Measurements from ENCODE around the gene ATP5F1E.

Gene ATP5F1E

GRCh38 chr20:59032023-59032712, at the start of gene ATP5F1E:
ATP5F1E (minus strand) TSS chr20:59032335; CDS start chr20:59032251, 84 bp downstream.
- DNase-seq (ENCODE audit: low spot score), result peak; percentile 97

DNA sequence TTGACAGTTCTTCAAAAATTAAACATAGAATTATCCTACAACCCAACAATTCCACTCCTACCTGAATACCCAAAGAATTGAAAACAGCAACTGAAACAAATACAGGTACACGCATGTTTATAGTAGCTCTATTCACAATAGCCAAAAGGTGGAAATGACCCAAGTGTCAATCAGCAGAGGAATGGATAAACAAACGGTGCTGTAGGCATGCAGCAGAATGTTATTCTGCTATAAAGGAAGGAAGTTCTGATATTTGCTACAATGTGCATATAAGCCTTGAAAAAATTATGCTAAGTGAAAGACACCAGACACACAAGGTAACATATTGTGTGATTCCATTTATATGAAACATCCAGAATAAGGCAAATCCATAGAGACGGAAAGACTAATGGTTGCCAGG, 48.9 kb upstream of the ATP5F1E start:
- DNase-seq (ENCODE audit: low spot score), result no peak

- no peak for DNase-seq (ENCODE audit: low spot score)
These were observed 46.1 kb upstream of the ATP5F1E start for GRCh38 chr20:59078231-59078630.

DNA sequence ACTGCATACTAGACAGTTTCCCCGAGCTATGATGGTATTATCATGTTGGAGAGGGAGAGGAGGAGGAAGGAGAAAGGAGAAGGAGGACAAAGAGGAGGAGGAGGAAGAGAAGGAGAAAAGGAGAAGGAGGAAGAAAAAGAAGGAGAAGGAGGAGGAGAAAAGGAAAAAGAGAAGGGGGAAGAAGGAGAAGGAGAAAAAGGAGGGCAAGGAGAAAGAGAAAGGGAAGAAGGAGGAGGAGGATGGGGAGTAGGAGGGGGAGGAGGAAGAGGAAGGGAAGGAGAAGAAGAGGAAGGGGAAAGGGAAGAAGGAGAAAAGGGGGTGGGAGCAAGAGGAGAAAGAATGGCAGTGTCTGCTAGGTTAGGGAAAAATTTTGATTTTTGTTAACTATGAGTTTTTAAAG, 45.6 kb upstream of the ATP5F1E start:
- no peak for DNase-seq (ENCODE audit: low spot score)

- DNase-seq (ENCODE audit: low spot score), result no peak
These were observed 43.9 kb upstream of the ATP5F1E start for GRCh38 chr20:59075934-59076508.

DNA sequence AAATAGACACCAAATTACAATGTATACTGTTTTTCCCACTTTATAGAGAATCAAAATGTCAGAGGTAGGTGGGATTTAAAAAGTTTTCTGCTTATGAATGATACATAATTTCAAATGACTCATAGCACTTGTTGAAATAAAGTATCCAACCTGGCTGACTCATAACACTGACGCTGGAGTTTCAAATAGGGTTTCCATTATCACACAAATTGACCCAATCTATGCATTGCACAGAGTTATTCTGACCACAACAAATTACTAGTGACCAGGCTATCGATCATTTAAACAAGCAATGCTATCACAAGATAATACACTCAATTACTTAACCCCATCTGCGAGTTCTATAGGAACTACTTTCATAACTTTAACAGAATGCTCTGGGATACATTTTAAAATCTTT, 42.3 kb upstream of the ATP5F1E start:
- DNase-seq (ENCODE audit: low spot score), result no peak

DNA sequence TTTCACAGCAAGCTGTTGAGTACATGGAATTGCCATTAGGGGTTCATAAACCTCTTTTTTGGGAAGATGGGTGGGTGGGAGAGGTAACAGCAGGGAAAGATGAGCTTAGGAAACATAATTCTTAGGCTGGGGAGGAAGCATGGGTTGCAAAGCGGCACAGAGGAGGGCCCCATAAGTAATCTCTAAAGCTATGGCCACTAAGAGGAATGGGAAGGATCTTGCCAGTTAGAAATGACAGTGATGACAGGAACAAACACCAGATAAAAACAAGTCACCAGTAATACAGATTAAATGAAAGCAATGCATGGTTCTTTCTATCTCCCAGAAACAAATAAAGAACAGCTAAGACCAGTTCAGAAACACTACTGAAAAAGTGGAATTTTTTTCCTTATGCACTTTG, 41.4 kb upstream of the ATP5F1E start:
- DNase-seq (ENCODE audit: low spot score), result no peak

DNA sequence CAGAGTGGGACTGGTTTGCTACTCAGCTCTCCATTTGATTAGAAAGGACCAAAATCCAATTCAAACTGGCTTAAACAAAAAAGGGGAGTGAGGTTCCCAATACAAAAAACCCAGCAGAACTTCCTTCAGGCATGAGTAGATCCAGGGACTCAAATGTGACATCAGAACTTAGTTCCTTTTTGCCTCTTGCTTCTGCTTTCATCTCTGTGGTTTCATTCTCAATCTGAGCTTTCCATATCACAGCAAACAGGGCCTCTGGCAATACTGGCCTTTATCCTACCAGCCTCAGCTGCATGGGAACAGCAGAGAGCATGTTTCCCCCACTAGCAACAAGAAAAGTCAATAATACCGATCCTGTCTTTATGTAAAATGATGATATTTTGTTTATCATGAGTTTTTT, 39.1 kb upstream of the ATP5F1E start:
- DNase-seq (ENCODE audit: low spot score), result no peak

DNA sequence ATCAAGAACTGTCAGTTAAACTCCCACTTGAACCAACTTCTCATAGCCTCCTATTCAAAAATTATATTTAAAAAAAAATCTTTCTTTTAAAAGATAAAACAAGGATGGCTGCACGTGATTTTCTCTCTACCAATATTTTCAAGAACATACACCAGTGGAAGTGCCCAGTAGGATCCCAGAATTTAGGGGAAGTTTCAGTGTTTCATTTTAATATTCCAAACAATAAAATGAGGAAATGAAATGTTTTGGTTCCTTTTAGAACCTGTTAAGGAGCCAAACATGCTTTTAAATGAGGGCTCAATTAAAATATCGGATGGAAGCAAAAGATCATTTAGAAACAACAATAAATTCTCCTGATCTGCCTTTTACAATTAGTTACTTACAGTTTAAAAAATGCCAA, 36.9 kb upstream of the ATP5F1E start:
- DNase-seq (ENCODE audit: low spot score), result no peak

- no peak for DNase-seq (ENCODE audit: low spot score)
These were observed 36.4 kb upstream of the ATP5F1E start for GRCh38 chr20:59068534-59068933.

- no peak for DNase-seq (ENCODE audit: low spot score)
These were observed 32.1 kb upstream of the ATP5F1E start for GRCh38 chr20:59064214-59064722.

- DNase-seq (ENCODE audit: low spot score), result peak; percentile 24
These were observed 31.5 kb upstream of the ATP5F1E start for GRCh38 chr20:59063358-59064213.

DNA sequence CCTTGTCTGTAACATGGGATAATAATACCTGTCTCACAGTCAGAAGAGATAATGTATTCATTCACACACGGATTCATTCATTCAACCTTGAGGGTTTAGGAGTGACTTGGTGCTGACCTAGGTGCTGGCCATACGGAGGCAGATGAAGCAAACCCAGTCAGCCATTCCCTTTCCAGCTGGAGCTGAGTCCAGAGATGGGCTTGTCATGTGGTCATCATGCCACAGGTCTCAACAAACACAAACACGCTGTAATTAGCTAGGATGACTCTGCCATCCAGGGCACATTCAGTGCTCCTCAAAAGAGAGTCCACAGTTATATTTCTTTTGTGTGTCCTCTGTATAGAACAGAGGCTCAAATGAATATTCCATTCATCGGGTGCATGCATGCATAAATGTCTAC, 29.9 kb upstream of the ATP5F1E start:
- DNase-seq (ENCODE audit: low spot score), result no peak

DNA sequence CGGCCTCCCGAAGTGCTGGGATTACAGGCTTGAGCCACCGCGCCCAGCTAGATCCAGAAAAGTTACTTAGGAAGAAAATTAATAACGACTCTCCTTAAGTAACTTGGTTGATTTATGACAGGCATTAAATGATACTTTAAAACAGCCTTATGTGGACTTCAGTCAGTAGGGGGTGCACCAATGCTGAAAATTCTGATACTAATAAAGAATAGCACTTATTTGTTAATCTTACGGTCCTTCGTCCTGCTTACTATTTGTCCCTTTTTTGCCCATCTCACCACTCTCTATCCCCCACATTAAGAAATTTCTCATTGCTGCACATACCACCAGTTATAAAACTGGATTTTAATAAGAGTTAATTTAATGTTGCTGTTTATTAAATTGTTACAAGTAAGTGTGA, 23.2 kb upstream of the ATP5F1E start:
- DNase-seq (ENCODE audit: low spot score), result no peak

DNA sequence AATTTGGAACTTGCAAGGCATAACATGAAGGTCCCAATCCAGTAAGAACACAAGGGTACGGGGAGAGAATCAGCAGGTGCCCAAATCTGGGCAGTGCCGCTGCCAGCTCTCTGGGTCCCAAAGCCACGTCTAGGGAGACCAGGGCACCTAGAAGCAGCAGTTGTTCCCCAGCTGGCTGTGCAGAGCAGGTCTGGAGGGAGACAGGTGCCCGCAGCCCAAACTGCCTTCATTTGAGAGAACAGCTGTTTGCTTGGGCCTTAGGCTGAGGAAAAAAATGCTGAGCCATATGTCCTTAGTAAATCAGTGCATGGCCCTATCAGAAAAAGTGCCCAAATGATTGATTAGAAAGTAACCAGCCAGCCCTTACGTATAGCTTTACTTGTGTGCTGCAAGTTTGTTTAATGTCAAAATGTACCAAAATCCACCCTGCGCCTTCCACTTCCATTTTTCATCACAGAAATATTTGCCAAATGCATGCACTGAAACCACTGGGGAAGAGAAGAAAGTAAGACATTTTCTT, 19.6 kb upstream of the ATP5F1E start:
- DNase-seq (ENCODE audit: low spot score), result no peak

- DNase-seq (ENCODE audit: low spot score), result no peak
These were observed 18.3 kb upstream of the ATP5F1E start for GRCh38 chr20:59050437-59050836.

- DNase-seq (ENCODE audit: low spot score), result no peak
These were observed 16.5 kb upstream of the ATP5F1E start for GRCh38 chr20:59048681-59049030.

DNA sequence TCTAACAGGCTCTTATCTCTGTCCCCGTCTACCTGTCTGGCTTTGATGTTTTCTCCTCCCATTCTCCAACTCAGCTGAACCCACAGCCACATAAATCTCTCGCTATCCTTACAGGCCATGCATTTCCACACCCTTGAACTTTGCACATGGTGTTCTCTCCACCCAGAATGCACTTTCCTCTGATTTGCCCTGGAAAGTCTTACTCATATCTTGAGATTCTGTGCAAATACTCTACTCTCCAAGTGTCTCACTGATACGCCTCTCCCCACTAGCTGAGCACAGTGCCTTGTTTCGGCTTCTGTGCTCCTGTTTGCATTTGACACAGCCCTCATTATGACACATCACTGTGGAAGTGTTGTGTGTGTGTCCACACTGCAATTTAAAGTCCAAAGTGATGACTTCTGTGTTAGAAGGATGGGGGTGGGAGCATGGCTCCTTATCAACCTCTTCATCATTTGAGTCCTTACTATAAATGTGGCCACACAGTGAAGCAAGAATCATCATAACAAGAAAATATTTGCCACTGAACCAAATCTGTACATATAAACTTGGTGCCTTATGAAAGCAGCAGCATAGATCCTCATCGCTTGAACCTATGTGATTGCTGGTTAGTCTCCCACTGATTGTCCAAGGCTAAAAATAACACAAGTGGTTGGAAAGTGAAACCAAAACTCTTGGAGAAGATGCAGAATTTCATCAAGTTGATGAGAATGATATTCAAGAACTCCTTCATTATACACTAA, 16.0 kb upstream of the ATP5F1E start:
- DNase-seq (ENCODE audit: low spot score), result peak; percentile 85

GRCh38 chr20:59046862-59047261, 14.7 kb upstream of the ATP5F1E start:
- DNase-seq (ENCODE audit: low spot score), result no peak

DNA sequence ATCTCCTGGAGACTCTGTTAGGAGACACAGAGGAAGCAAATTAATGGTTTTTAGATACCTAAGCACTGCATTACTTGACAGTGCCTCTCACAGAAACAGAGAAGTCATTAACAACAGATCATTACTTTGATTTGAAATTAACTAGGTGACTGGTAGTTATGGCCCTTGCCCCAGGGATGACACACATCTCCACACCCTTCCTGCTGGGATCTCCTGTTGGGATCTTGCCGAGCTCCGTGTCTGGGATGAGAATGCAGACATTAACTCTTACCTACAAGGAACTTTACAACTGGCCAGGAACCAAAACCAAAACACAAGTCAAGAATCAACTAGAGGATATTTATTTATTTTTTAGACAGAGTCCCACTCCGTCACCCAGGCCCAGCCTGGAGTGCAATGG, 12.7 kb upstream of the ATP5F1E start:
- DNase-seq (ENCODE audit: low spot score), result peak; percentile 67

GRCh38 chr20:59044295-59044694, 12.2 kb upstream of the ATP5F1E start:
- DNase-seq (ENCODE audit: low spot score), result no peak

DNA sequence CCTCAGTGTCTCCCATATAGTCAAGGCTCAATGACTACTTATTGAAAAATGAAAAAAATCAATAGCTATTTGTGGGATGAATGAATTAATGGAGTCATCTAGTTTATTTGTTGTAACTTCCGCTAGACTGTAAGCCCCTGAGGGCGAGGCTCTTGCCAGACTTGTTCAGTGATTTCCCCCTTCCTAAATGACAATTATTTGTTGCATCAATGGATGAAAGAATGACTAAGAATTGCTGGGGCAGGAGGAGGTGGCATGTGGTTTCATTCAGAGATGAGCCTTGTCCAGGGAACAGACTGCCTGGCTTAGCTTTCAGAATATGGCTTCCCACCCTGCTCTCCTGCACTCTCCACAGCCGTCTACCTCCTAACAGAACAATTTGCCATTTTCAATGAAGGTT, 11.6 kb upstream of the ATP5F1E start:
- peak; percentile 35 for DNase-seq (ENCODE audit: low spot score)
